ENCODE results near the gene TBX4.
A peak's percentile ranks its signal among the peaks of the same experiment; 100 is the strongest.

Gene TBX4

GRCh38 chr17:61412860-61413660 is 39.2 kb upstream of the TBX4 start:
- no peak for DNase-seq (ENCODE audit: low spot score)

- no peak for DNase-seq (ENCODE audit: low spot score)
These were observed 38.5 kb upstream of the TBX4 start for GRCh38 chr17:61413661-61414126.

DNA sequence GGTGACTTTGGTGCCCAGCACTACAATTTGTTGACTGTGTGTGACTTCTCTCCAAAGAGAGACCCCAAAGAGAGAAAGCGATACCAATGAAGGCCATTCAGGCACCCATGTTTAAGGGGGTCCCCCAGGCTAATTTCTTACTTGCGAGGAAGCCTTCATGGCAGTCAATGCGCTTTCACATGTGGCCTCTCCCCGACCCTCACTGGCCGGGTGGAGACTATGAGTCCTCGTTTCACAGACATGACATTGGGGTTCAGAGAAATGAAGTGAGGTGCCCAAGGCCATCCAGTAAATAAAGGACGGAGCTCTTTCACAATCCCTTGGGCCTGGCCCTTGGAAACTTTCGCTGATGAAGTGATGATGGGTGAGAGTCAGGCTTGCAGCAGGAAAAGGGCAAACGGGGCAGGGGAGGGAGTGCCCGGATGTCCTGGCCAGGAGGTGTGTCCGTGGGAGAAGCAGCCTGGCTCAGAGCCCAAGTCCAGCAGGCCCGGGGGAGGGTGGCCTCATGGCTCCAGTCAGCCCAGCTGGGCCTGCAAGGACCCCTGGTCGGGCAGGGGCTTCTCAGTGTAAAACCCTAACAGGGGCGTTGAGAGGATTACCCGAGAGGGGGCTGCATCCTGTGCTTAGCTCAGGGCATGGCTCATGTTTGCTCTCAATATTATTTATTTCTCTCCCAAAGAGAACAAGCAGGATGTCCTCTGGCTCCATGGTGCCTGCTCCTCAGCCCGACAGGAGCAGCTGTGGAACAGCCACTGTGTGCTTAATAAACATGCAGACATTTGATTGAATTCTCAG is 37.9 kb upstream of the TBX4 start:
- DNase-seq (ENCODE audit: low spot score): no peak

DNA sequence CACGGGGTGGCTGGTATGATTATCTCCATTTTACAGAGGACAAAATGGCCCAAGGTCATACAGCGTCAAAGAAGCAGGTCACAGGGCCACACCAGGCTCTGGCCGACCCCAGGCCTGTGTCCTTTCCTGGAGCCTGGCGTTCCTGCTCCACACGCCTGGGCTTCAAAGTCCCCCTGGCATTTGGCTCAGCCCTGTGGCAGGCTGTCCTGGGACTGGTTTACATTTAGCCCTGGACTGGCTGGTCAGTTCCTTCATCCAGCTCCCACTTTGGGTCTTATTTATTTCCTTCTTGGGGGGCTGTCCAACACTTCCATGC is 37.3 kb upstream of the TBX4 start:
- no peak for DNase-seq (ENCODE audit: low spot score)

GRCh38 chr17:61415374-61416210 is 36.6 kb upstream of the TBX4 start:
- DNase-seq (ENCODE audit: low spot score): no peak

GRCh38 chr17:61416211-61416539 is 36.0 kb upstream of the TBX4 start:
- no peak for DNase-seq (ENCODE audit: low spot score)

DNA sequence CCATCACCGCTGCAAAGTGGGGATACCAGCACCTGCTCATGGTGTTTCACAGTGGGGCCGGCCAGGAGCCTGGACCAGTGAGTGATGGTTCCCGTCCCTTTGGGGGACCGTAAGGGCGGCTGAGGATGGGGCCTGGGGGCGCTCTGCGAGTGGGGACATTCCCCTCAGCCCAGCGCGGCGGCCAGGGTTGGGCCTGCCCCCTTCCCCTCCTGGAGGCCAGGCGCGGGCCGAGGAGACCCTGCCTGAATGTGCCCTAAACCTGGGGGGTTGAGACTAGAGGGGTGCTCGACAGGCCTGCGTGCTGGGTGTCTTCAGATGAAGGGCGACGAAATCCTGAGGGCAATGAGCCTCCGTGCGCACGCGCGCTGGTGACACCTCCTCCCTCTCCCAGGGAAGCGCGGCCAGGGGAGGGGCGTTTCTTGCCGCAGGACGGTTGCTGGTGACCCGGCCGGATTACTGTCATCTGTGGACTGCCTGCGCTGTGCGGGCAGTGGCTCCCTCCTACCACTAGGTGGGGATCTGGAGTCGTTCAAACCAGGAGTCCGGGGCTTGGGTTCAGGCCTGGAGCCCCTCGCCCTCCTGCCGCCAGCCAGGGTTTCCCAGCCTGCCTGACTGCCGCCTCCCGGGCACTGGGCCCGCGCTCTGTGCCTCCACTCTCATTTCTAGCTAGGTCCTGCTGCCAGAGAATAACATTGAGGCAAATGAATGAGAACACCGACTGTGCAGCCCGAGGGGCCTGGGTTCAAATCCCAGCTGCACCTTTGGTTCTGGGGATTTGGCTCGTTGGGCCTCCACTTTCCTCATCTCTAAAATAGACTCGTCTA is 35.5 kb upstream of the TBX4 start:
- DNase-seq (ENCODE audit: low spot score): peak; percentile 86

DNA sequence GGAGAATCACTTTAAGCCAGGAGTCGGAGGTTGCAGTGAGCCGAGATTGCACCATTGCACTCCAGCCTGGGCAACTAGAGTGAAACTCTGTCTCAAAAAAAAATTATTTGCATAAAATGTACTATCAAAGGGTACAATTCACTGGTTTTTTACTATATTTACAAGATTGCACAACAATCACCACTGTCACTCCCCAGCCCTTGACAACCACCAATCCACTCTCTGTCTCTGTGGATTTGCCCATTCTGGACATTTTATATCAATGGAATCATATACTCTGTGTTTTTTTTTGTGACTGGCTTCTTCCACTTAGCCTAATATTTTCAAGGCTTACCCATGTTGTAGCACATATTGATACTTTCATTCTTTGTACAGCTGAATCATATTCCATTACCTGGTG is 33.8 kb upstream of the TBX4 start:
- DNase-seq (ENCODE audit: low spot score): no peak

DNA sequence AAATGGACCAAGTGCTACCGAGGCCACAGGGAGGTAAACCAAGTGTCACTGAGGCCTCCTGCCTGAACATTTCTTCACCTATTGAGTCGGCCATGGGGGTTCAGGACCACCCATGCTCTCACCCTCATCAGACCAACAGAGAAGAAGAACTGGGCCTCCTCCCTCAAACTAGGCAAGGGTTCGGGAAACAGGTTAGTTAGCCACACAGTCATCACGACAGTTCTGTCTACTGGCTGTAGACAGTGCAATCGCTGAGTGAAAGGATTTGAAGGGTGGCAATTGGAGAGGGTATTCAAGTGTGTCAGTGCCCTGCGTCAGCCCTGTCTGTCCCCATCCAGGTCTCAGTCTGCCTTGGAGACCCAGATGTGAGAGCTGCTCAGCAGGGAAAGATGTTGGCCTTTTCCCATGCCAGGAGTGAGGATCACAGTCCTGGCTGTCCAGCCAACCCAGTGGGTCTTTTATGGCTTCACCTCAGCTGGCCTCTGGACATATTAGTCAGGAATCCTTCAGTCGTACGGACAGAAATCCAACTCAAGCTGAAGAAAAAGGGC is 32.7 kb upstream of the TBX4 start:
- DNase-seq (ENCODE audit: low spot score): no peak

- no peak for DNase-seq (ENCODE audit: low spot score)
These were observed 32.2 kb upstream of the TBX4 start for GRCh38 chr17:61420052-61420451.

GRCh38 chr17:61420745-61421398 is 31.4 kb upstream of the TBX4 start:
- DNase-seq (ENCODE audit: low spot score): no peak

GRCh38 chr17:61421460-61421859 is 30.8 kb upstream of the TBX4 start:
- no peak for DNase-seq (ENCODE audit: low spot score)

DNA sequence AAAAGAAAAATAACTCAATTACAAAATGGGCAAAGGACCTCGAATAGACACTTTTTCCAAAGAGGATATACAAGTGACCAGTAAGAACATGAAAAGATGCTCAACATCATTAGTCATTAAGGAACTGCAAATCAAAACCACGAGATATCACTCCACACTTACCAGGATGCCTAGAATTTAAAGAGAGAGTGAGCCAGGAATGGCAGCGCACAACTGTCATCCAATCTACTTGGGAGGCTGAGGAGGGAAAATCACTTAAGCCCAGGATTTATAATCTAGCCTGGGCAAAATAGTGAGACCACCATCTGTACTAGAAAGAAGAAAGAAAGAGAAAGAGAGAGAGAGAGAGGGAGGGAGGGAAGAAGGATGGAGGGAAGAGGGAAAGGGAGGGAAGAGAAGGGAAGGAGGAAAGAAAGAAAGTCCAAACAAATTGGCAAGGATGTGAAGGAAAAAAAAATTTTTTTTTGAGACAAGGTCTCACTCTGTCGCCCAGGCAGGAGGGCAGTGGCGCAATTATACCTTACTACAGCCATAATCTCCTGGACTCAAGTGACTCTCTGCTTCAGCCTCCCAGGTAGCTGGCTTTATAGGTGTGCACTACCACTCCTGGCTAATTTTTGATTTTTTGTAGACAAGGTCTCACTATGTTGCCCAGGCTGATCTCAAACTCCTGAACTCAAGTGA is 30.0 kb upstream of the TBX4 start:
- DNase-seq (ENCODE audit: low spot score): no peak

GRCh38 chr17:61422869-61423268 is 29.4 kb upstream of the TBX4 start:
- no peak for DNase-seq (ENCODE audit: low spot score)

- no peak for DNase-seq (ENCODE audit: low spot score)
These were observed 28.1 kb upstream of the TBX4 start for GRCh38 chr17:61423967-61424649.

- no peak for DNase-seq (ENCODE audit: low spot score)
These were observed 26.3 kb upstream of the TBX4 start for GRCh38 chr17:61425682-61426481.

- no peak for DNase-seq (ENCODE audit: low spot score)
These were observed 25.5 kb upstream of the TBX4 start for GRCh38 chr17:61426482-61427304.

DNA sequence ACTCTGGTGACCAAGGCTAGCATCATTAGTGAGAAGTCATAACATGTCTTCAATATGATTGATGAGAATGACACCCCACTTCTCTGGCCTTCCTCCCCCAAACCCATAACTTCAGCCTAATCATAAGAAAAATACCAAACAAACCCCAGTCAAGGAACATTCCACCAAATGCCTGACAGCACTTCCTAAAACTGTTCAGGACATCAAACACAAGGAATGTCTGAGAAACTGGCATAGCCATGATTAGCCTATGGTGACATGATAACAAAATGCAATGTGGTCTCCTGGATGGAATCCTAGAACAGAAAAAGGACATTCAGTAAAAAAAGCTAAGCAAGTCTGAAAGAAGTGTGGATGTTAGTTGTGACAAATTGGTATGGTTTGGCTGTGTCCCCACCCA is 24.7 kb upstream of the TBX4 start:
- DNase-seq (ENCODE audit: low spot score): no peak
